Measurements from ENCODE around the gene KCNJ11.

KCNJ11 gene

DNA sequence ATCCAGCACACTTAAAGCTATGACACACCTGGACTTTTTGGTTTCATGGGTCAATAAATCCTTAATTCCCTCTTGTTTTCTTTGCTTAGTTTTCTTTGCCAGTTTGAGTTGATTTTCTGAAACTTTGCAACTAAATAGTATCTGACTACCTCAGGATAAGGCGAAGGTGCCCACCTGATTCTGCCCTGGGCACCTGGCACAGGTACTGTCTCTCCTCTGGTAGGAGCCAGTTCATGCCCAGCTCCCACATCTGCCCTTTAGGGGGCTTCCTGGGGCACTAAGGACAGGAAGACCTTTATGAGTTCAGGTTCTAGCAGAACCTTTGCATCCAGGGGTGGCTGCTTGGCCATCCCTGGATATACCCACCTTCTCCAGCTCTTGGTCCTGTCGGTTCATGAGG is 19.6 kb upstream of the KCNJ11 start:
- no peak for DNase-seq

DNA sequence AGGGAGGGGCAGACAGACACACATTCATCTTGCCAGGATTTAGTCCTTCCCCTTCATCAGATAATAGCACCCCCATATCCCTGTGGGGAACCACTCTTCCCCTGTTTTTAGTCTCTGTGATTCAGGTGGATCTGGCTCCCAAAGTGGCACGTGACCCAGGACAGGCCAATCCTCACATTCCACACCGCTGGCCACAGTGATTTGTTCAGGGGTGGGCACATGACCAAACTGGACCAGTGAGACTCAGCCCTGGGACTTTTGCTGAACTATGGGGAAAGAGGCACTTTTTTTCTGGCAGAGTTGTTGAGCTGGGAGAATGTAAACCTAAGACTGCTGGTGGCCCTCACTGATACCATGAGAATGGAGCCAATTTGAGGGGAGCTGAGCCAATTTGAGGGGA is 19.1 kb upstream of the KCNJ11 start:
- DNase-seq: no peak

DNA sequence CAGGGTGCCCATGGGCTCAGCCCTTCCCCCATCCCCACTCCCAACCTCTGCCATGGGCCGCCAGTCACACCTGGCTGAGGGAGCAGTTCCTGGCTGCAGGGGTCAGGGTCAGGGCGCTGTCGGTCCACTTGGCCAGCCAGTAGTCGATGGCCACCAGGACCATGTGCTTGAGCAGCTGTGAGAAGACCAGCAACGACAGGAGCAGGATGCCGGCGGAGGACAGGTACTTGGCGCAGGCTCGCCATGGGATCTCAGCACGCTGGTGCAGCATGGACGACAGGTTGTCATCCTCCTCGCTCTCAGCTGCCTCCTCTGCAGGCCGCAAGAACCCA is 18.3 kb upstream of the KCNJ11 start:
- no peak for DNase-seq

DNA sequence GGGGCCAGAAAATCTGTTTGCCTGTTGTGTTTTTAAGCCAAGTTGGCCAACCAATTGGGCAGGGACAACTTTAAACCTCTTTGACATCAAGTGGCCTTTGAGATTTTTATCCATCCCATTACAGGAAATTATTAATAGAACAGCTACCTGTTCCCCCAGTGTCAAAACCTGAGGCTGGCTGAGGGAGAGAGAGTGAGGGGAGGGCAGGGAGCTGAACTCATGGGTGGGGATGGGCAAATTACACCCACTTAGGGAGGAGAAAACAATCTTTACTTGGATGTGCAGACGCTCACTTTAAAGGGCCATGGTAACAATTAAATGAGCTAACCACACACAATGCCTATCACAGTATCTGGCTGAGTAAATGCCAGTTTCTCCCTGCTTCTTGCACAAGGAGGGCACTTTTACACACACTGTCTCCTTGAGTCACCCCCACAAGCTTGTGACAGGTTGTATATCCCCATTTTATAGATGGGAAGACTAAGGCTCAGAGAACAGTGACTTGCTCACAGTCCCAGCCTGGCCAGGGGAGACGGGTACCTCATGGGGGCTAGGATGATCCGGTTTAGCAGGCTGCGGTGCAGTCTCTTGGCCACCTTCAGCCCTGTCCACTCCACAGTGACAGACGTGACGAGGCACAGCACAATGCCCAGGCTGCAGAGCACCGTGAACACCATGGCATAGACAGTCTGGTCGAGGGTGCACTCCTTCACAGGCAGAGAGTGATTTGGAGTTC is 17.8 kb upstream of the KCNJ11 start:
- DNase-seq: no peak

DNA sequence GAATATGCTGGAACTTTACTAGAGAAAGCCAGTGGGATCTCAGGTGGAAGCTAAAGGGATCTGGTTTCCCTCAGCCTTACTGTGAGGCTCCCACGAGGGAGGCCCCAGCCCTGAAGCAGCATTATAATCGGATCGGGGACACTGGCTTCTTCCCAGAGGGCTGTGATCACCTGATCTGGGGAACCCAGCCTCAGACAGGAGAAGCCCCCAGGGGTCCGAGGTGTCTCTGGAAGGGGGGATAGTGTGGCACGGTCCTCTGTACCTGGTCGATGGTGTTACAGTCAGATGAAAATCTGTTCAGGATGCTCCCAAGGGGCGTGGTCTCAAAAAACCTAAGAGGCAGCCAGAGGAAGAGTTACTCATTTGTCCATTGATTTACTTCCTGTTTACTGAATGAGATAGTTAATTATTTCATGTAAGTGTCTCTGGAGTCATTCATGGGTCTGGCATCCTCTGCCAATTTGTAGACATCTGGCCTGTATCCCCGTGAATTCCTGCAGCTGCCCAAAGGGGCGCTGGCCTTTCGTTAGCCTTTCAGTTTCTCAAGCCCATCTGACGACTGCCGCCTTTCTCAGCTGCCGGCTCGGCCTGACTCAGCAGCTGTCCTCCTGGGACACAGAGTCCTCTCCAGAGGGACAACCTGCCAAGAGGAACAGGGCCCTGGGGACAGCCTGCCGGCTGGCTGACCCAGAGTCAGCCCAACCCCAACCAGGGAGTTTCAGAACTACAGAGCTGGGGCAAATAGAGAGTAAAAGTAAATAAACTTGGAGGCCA is 17.0 kb upstream of the KCNJ11 start:
- no peak for DNase-seq

DNA sequence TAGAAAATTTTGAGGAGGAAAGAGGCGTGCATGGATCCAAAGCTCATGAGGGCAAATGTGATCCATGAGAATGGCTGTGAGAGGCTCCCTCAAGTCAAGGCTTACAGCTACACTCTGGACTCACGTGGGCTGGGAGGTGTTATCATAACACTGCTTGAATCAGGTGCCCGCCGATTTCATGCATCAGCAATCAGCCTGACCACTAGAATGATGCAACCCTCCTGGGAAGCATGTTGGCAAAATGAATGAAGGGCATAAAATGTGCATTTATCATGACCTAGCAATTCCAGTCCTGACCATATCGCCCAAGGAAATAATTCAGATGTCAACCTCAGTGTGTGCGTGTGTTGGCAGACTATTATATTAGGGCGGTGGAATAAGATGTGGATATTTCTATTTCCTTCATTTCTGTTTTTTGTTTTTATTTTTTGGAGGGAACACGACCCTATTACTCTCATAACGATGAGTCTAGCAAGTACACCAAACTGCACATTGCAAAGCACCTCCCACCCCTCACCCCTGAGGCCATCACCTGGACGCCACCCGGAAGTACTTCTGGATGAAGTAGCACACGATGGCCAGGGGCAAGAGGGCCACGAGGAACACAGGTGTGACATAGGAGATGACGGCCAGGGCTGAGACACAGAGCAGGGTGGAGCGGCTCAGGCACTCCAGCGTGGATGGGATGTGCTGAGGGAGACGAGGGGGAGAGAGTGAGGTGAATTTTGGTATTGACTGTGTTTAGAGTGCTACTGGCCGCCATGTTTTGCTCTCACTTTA is 15.7 kb upstream of the KCNJ11 start:
- DNase-seq: no peak

DNA sequence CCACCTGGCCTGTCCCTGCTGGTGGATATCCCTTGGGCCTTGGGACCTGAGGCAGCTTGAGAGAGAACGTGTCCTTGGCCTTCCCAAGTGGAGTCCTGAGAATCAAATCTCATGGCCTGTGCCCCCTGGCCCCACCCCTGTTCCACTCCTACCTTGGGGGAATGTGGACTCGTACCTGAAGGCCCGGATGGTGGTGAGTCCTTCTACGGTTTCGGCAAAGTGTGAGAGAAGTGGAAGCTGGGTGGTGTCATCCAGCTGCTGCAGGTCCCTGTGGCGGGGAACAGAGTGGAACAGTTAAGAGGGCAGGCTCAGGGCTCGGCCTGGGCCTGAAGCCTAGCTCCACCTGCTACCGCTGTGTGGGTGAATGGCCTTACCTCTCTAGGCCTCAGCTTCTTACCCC is 14.0 kb upstream of the KCNJ11 start:
- no peak for DNase-seq

DNA sequence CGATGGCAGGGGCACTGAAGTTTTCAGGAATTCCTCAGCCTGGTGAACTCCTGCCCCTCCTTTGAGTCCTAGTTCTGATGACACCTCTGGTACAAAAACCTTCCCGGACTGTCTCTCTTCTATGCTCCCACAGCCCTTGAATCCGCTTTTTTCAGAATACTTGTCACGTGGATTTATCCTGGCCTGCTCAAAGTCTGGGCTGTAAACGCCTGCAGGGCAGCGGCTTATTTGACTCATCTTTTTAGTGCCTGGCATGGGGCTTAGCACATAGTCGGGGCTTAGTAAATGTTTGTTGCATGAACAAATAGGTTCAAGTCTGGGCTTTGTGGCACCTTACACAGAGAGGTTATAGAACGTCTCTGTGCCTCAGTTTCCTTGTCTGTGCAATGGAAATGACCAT is 13.4 kb upstream of the KCNJ11 start:
- DNase-seq: no peak

DNA sequence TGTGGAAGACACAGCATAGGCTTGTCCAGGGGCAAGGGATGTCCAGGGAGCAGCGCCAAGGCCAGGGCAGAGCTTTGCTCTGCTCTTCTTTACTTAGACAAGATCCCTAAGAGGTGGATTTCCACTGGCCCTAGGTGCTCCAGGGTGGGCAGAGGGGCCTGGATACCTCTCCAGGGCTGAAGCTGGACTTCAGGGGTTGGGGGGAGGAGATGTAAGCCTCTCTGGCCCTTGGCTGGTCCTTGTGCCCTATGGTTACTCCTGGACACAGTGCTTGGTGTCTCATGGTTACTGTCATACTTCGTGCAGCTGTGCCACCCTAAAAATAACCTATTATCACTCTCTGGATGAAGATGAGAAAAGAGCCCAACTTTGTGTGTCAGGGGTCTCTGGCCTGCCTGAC is 12.9 kb upstream of the KCNJ11 start:
- no peak for DNase-seq

DNA sequence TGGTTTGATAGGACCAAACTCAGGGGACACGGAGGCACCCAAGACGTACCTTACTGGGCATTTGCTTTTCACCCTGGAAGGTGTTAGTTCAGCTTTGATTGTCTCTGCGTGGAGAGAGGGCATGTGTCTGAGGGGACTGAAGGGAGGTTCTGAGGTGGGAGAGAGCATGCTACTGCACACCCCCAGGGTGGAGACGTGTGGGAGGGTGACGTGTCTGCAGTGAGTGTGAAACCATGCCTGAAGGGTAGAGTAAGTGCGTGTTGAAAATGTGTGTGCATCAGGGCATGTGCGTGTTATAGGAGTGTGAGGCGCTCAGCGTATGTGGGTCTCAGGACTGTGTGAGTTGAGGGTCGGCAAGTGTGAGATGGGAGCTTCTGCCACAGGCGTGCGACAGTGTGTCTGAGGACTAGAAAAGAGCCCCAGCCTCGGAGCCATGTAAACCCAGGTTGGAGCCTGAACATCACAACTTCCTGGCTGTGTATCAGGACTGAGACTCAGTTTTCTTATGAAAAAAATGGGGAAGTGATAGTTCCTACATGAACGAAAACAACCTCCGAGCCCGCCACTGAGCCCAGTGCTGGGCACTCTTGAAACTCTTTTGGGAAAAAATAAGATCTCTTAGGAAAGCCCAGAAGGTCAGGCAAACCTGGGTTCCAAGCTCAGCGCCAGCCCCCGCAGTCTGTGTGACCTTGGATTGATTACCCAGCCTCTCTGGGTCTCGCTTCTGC is 11.8 kb upstream of the KCNJ11 start:
- DNase-seq: no peak

DNA sequence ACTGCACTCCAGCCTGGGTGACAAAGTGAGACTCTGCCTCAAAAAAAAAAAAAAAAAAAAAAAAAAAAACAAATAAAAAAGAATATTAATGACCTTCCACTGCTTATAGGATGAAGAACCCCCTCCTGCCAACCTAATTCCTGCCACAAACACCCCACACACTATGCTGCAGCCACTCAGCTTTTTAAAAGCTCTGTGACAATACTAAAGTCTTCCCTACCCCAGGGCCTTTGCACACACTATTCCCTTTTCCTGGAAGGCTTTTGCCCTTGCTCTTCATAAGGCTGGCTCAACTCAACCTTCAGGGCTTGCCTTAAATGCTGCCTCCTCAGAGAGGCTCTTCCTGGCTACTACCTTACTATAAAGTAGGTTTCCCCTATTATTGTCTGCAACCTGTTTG is 10.8 kb upstream of the KCNJ11 start:
- DNase-seq: no peak

DNA sequence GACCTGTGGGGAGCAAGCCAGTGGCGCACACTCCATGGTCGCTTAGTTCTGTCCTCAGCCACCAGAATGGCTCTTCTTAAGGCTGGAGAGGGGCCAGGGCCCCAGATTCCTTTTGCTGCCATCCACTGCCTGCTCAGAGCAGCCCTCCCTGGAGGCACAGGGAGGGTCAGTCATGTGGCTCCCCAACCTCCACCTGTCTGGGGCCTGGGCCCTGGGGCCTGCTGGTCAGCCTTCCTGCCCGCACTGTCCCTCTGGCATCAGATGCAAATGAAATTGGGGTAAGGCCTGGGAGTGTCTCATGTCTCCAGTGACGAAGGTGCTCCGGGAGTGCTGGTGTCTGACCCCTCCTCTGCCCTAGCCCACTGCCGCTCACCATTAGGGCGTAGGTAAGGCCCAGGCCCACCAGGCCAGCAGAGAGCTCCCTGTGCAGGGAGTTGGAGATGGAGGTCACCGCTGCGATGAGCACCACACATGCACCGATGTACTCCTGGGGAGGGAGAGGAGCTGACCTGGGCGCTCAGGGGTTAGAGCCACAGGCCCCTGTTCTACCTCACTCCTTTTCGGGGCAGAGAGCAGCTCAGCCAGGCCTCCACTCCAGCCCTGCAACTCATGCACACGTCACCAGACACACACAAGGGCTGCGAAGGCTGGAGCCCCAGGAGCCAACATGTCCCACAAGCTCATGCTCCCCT is 9.0 kb upstream of the KCNJ11 start:
- no peak for DNase-seq

DNA sequence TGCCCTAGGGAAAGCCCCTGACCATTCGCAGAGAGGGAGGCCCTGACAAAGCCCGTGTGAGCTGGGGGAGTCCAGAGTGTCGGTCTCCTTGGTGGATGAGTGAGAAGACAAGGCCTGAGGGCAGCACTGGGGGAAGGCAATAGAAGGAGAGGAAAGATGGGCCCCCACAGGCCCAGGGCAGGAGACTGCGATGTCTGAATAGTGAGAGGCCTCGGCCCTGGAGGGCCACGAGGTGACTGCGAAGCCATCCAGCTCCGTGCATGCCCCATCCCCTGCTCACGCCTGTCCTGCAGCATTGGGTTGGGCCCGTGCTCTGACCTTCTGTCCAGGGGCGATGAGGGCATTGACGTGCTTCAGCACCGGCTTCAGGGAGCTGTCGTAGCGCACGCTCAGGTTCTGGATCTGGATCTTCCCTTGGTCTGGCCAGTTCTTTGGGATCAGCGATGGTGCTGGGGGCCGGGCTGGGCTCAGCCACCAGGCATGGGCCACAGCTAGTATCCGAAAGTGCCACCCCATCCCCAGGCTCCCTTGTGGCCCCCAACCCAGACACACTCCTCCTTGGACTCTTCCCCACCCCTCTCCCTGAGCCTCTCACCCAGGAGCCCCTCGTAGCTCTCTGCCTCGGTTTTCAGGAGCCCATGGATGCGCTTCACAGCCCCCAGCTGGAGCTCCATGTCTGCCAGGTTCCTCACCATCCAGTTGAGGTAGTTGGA is 8.3 kb upstream of the KCNJ11 start:
- no peak for DNase-seq

DNA sequence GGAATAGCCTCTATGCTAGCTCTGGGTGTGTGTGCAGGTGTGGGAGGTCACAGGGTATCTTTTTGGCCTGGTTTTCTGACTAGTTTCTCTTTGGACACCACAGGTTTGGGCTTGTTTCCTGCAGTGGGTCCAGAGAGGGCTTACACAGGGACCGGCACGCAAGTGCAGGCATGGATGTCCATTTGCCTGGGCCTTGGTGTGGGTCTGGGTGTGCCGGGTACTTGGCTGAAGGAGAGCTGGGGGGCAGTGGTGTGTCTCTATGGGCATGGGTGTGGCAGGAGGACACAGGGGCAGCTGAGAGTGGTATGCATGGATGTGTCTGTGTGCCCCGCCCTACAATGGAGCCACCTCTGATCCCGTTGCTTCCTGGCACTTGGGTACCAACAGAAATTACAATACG is 7.5 kb upstream of the KCNJ11 start:
- DNase-seq: no peak

DNA sequence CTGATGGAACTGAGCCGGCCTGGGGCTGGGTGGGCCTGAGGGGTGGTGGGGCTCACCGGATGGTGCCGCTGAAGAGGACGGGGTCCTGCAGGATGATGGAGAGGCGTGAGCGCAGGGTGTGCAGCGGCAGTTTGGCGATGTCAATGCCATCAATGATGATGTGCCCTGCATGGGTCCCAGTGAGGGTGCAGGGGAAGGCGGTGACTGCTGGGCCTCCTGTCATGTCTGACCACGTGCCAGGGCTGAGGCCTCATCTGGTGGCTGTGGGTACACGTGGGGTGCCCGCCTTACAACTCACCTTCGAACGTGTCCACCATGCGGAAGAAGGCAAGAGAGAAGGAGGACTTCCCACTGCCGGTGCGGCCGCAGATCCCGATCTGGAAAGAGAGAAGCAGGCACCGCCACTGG is 7.1 kb upstream of the KCNJ11 start:
- no peak for DNase-seq

DNA sequence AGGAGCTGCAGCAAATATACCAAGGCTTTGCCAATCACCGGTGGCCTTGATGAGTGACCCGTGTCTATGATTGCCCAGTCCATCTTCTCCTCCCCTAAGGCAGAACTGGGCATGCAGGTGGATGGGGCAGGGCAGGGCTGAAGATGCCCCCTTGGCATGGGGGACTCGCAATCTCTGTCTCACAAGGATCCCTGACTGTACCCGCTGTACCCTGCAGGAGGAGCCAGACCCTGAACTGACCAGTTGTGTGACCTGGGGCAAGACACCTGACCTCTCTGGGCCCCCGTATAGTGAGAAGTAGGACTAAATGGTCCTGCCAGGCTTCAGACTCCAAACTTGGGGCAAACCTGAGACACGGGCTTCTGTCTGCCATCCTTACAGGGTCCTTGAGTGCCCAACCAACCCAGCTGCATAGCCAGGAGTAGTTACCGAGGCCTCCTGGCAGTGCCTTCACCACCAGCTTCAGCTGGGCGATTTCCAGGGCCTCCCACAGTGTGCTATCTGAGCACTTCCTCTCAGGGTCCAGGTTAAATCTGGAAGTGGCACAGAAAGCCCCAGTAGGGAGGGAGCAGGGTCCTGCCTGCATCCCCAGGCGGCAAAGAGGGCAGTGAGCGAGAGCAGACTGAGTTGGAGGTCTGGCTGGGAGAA is 6.4 kb upstream of the KCNJ11 start:
- no peak for DNase-seq

DNA sequence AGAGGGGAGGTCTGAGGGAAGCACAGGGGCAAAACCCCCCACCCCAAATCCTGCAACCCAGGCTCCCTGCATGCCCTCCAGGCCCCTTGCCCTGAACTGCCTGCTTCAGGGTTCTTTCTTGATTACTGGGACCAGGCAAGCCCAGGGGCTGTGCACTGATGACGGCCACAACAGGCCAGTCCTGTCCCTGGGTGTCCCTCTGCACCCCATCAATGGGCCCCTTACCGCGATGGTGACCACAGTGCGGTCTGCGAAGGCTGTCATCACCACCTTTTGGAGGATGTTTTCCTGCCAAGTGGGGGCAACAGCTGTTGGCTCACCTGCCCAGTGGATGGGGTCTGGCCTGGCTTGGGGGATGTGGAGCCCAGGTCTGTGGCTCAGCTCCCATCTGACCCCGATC is 5.0 kb upstream of the KCNJ11 start:
- DNase-seq: no peak

DNA sequence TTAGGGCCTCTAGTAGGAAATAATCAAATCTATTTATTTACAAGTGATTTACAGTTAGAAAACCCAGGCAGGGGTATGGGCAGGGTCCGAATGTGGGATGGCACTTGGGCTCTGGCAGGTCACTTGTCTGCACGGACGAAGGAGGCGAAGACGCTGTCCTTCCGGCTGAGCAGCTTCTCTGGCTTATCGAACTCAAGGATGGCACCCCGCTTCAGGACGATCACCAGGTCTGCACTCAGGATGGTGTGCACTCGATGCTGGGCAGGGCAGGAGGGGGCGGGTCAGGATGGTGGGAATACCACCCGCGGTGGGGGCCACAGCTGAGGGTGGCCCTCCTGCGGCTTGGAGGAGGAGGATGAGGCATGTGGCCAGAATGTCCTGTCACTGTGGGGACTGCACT is 4.4 kb upstream of the KCNJ11 start:
- DNase-seq: no peak

DNA sequence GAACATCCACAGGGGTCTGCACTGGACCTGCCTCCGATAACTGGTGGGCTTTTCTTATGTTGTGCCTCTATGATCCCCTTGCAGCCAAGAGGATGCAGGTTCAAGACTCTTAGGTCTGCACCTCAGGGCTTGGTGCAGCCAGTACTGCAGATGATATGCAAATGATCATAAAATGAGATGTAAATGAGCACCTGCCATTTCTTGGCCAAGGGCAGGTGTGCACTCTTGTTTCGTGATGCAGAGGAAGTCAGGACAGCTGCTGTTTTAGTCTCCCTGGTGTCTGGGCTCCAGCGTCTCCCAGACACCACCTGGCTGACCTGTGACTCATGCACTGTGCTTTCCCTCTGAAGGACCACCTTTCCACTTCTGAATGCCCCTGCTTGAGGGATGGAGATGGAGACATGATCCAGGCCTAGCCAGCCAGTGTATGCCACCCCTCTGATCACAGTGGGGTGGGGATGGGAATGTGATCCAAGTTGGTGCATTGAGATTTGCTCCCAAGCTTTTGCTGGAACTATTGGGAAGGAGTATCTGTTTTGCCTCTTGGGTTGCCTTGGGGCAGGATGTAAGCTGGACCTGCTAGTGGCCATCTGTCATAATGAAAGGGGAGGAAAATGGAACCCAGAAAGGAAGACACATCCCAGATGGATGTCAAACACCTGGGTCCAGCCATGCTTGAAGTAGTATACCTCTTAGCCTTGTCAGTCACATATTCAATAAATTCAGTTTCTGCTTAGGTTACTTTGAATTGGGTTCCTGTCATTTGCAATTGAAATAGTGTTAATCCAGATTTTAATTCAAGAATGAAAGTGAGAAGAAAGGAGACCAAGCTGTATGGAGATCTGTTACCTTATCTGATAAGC is 3.3 kb upstream of the KCNJ11 start:
- no peak for DNase-seq

DNA sequence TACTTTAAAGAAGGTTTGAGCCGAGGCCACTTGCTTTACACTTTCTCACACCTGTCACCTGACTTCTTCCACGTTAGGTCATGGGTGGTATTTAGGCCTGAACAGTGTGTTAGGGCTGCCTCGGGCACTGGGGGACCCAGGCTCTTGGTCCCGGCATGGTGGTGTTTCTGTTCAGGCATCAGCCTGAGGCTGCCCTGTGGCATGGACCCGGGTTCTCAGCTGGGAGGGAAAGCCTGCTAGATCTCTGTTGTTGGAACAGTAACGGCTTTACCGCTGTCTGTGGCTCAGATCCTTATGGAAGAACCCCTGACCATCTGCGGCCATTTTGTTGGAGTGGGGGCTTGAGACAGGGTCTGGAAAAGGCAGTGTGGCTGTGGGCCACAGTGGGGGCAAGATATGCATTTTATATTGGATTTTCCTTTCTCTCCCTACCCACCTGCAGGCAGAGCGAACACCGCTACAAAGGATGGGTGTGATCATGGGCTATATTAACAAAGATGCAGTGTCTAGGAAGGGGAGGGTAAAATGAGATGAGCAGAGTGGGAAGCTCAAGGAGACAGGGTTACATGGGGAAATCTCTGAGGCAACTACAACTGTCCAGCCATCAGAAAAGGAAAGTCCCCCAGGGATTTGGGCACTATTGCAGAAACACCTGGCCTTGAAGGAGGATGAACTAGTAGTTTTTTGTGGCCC is 1.6 kb upstream of the KCNJ11 start:
- no peak for DNase-seq
